Measurements from ENCODE around the gene SKIC8.
A peak's percentile ranks its signal among the peaks of the same experiment; 100 is the strongest.

SKIC8 gene

DNA sequence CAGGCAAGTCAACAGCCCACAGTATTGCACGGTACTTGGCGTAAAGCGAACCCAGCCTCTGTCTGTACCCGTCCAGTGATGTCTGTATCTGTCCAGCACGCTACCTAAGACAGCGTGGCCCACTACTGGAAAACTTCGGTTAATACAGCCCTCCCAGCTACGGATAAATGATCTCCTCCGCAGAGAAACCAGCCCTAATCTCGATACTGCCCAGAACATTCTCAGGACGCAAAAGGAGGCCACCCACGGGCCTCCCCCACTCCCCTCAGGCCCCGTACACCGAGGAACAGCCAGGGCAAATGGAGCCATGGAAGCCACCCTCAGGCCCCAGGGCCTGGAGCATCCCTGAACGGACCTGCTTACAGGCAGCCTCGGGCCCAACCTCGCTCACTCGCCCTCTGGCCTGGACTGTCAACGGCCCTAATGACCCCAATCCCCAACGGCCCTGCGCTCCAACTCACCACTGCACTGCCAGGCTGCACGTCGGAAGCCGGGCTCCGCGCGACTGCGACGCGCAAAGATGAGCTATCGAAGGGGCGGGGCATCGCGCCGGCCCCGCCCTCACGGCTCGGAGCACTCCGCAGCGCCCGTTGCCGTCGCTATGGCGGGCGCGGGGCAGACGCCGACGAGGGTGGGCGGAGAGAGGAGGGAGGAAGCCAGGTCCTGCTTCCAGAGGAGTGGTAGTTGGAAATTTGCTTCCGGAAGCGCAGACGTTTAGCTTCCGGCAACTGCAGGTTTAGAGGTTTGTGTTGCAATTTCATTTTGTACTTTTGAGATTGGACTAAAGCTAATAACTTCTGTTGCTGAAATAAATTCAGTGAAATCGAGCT is at the start of gene SKIC8:
Gene SKIC8, minus strand, starts transcription at position 509 of the 830 bp plus-strand sequence. CDS start 3,923 bp downstream, outside the sequence.
- H3K27me3 Mint-ChIP-seq: no peaks in the 10 kb centered on the region
- H3K27ac Mint-ChIP-seq: peak within 1 kb of the TSS; percentile 96
- H3K4me1 Mint-ChIP-seq: peaks cover 32% of the 10 kb centered on the region
- H3K36me3 Mint-ChIP-seq: peaks cover 8% of the 10 kb centered on the region
- H3K4me3 Mint-ChIP-seq: peak within 1 kb of the TSS; percentile 99
- H3K9me3 Mint-ChIP-seq: no peaks in the 10 kb centered on the region

DNA sequence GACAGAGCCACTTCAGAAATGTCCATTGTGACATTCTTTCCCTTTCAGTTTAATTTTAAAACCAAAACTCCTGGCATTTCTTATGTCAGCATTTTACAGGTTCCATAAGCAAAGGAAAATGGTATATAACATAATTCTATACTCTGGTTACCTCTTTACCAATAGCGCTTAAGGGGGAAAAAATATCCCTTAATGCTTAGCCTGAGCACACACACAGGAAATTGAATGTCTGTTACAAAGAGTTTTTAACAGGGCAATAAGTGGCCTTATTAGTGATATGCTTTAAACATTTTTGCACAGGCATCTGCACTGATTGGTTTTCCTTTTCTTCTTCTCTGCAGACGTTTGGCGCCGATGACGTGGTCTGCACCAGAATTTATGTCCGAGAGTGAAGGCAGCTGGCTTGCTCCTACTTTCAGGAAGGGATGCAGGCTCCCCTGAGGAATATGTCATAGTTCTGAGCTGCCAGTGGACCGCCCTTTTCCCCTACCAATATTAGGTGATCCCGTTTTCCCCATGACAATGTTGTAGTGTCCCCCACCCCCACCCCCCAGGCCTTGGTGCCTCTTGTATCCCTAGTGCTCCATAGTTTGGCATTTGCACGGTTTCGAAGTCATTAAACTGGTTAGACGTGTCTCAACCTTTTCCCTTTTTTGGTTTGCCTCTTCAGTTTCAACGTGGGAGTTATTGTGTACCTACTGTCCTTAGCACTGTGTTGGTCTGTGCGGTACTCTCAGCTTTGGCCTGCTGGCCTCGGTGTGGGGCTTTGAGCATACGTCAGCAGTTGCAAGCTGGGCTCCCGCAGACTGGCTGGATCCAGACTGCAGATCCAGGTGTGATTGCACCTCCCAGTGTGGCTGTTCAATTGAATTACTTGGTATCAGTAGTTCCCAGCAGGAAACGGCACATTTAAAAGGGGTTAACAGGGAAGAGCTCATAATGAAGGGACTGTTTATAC is 48.5 kb upstream of the SKIC8 start:
- no peaks in the 10 kb centered on the region for H3K4me1 Mint-ChIP-seq
- no peak overlapping the region for H3K4me3 Mint-ChIP-seq
- no peaks in the 10 kb centered on the region for H3K9me3 Mint-ChIP-seq
- no peaks in the 10 kb centered on the region for H3K36me3 Mint-ChIP-seq
- H3K27ac Mint-ChIP-seq: no peak overlapping the region
- H3K27me3 Mint-ChIP-seq: peaks cover 3% of the 10 kb centered on the region

DNA sequence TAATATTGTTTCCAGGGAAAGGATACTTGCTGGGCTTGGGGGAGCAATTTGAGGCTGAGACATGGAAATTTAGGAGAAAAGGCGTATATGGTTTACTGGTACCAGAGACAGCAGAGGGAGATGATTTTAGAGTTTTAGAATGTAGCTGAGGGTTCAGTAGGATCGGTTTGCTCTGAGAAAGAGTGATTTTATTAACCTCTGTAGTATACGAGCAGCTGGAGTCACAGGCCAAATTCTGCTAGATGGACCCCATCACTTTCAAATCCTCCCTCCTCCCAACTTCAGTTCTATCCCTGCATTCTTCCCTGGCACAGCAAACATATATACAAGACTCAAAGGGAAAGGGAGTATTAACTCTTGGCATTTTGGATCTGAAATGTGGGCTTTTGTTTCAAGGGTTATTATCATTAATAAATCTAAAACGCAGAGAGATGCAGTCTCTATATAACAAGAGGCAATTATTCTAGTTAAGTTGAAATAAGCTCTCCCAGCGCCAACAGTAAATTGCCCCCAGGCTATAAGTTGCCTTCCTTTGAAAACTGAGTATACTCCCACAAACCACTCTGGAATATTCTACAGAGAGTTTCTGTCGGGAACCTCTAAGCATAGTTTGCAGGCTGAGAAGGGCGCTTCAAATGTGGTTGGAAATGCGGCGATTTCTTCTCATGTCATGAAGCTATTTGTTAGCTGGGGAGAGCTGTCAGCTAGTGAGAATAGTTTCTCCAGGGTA is 46.2 kb upstream of the SKIC8 start:
- Mint-ChIP-seq H3K9me3 (no peaks in the 10 kb centered on the region), H3K4me1 (no peaks in the 10 kb centered on the region), H3K36me3 (no peaks in the 10 kb centered on the region), H3K27ac (no peak overlapping the region), H3K4me3 (no peak overlapping the region), H3K27me3 (peaks cover 8% of the 10 kb centered on the region)

DNA sequence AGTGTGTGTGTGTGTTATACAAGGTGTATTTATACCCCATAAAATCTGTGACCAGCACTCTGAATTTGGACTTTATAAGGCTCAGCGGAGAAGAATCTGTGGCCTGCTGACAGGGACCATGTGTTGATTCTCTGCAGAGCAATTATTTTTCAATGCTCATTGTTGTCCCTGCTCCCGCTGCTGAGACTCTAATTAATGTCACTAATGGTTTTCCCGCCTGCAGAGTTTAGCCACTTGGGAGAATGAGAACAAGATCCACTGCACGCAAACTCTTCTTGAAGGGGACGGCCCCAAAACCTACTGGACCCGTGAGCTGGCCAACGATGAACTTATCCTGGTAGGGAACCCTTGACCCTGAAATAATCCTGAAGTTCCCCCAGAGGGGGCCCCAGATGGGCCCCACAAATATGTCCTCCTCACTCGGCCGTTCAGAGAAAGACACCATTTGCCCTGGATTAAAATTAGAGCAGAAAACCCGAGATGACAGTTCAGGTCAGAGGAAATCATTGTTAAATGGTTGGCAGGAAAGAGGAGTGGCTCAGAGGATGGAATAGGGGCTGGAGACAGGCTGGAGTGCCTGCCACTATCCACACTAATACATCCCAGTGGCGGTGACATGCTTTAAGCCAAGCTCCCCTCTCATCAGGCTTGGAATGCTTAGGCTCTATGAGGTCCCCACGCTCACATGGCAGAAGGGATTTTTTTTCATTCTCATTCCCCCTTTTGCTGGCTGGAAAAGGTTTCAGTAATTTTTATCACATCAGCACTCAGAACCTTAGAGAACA is 44.1 kb upstream of the SKIC8 start:
- Mint-ChIP-seq H3K27me3 (peaks cover 18% of the 10 kb centered on the region), H3K4me3 (no peak overlapping the region), H3K9me3 (no peaks in the 10 kb centered on the region), H3K4me1 (peaks cover 6% of the 10 kb centered on the region), H3K27ac (no peak overlapping the region), H3K36me3 (no peaks in the 10 kb centered on the region)

DNA sequence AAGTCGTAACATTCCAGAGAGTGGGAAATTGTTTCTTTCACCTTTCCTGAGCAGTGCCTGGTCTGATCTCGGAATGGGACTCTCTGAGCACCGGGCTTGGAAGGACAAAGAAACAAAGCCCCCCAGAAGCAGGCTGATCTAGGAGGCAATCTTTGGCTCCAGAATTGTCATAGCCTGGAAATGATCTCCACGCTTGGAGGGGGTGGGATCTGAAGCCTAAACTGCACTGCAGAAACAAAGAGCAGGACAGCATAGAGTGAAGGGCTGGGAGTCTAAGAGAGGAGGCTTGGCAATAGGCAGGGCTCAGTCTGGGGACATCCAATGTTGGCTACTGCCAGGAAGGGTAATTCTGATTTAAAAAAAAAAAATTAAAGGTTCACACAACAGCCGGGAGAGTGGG is 42.6 kb upstream of the SKIC8 start:
- no peak overlapping the region for H3K4me3 Mint-ChIP-seq
- H3K27me3 Mint-ChIP-seq: peaks cover 20% of the 10 kb centered on the region
- H3K27ac Mint-ChIP-seq: no peak overlapping the region
- peaks cover 6% of the 10 kb centered on the region for H3K4me1 Mint-ChIP-seq
- H3K36me3 Mint-ChIP-seq: no peaks in the 10 kb centered on the region
- no peaks in the 10 kb centered on the region for H3K9me3 Mint-ChIP-seq

DNA sequence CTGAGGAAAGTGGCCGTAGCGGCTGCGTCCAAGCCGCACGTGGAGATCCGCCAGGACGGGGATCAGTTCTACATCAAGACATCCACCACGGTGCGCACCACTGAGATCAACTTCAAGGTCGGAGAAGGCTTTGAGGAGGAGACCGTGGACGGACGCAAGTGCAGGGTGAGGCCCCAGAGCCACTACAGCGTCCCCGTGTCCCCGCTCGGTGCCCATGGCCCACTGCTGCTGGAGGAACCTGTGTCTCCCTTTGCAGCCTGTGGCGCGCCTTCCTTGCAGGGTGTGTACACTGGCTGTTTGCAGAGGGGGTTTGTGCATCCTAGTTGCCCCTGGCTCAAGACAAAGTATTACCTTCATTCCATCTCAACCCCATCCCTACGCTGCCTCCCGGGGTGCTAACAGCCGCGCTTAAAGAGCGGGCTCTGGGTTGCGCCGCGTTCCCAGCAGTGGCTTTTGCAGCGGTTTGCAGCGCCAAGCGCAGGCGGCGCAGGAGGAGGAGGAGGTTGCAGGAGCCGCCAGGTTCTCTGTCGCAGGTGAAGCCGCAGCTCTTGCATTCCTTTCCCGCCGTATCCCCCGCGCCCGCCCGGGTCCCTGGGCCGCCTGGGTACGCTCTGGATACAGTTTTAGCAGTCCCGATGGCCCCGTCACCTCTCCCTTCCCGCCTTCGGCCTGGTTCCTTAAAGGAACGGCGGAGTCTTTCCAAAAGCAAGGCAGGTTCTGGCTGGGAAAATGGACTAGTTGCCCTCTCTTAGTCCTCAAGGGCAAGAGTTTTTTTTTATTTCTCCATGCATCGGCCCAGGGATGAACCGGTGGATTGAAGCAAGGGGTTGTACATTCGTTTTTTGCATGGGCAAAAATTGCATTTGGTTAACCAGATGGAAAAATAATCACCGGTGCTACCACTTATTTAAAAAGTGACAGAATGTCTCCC is 41.9 kb upstream of the SKIC8 start:
- Mint-ChIP-seq H3K27ac (no peak overlapping the region), H3K27me3 (peaks cover 20% of the 10 kb centered on the region), H3K4me1 (peaks cover 6% of the 10 kb centered on the region), H3K9me3 (no peaks in the 10 kb centered on the region), H3K36me3 (no peaks in the 10 kb centered on the region), H3K4me3 (no peak overlapping the region)

DNA sequence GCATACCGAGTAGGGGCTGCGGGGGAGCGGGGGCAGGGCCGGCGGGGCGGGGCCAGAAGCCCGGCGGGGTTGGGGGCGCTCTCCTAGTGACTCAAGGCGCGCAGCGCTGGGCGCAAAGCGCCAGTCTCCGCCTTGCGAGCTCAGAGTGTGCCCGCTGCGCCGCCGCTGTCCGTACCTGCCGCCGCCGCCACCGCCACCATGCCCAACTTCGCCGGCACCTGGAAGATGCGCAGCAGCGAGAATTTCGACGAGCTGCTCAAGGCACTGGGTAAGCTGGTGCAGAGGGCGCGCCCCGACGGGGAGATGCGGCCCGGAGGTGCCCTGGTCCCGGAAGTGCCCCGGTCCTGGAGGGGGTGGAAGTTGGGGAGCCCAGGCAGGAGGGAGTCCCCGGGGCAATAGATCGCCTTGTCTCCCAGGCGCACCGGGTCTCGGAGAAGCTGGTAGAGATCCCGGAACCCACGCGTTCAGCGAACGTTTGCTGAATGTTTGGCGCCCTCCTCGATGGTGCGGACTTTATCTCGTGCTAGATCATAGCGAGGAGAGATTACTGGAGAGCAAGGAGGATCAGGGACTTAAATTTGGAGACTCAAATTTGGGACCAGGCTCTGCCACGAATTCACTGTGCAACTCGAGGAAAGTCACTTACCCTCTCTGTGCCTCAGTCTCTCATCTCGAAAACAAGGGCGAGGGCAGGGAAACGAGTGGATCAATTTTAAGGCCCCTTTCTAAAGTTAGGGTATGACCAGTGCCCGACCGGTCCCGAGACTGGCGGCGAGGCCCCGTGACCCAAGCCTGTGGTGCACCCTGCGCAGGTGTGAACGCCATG is 41.0 kb upstream of the SKIC8 start, which contains the start of gene CRABP1:
Gene CRABP1, plus strand, starts transcription at position 123 of the 826 bp plus-strand sequence. Its CDS starts 76 bp downstream, at position 199.
- Mint-ChIP-seq H3K36me3 (no peaks in the 10 kb centered on the region), H3K4me3 (peak within 1 kb of the TSS; percentile 21), H3K27ac (no peak within 1 kb of the TSS), H3K4me1 (peaks cover 6% of the 10 kb centered on the region), H3K9me3 (no peaks in the 10 kb centered on the region), H3K27me3 (peaks cover 20% of the 10 kb centered on the region)

DNA sequence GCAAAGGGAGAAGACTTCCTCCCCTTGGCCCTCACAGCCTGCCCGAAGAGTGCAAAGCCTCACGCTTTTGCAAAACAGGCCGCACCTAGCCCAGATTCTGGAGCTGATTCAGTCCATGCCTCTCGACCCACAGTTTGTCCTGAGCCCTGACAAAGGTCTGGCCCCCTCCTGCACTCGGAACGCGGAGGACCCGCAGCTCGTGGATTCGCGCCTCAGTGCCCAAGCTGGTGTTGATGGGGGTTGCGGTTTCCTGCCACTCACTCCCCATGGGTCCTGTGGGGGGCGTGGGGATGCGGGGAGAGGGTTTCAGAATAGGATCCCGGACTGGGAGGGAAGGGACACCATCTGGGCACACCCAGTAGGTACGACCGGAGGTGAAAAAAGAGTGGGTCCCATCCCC is 40.1 kb upstream of the SKIC8 start:
- Mint-ChIP-seq H3K4me3 (no peak overlapping the region), H3K27me3 (peaks cover 20% of the 10 kb centered on the region), H3K9me3 (no peaks in the 10 kb centered on the region)

DNA sequence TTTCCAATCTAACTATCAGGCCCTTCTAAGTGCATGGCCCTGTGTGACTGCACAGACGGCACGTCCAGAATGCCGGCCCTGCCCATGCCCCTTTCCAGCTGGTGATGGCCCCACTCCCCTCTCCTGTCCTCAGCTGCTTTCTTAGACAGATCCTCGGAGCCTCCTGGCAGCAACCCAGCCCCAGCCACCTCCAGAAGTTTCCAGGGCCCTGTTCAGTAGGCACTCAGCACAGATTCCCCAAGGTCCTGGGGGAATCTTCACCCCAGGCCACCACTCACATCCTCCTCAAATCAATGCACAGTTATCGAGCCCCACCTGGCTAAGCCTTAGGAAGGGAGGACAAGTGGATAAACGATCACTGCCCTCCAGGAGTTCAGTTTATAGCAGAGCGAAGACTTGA is 39.4 kb upstream of the SKIC8 start:
- no peaks in the 10 kb centered on the region for H3K36me3 Mint-ChIP-seq
- no peak overlapping the region for H3K27ac Mint-ChIP-seq
- peaks cover 6% of the 10 kb centered on the region for H3K4me1 Mint-ChIP-seq
- H3K27me3 Mint-ChIP-seq: peaks cover 20% of the 10 kb centered on the region
- no peaks in the 10 kb centered on the region for H3K9me3 Mint-ChIP-seq
- H3K4me3 Mint-ChIP-seq: no peak overlapping the region

More for the DNA sequence above, 40.1 kb upstream of the SKIC8 start:
- Mint-ChIP-seq H3K4me1 (peaks cover 6% of the 10 kb centered on the region), H3K36me3 (no peaks in the 10 kb centered on the region), H3K27ac (no peak overlapping the region)

DNA sequence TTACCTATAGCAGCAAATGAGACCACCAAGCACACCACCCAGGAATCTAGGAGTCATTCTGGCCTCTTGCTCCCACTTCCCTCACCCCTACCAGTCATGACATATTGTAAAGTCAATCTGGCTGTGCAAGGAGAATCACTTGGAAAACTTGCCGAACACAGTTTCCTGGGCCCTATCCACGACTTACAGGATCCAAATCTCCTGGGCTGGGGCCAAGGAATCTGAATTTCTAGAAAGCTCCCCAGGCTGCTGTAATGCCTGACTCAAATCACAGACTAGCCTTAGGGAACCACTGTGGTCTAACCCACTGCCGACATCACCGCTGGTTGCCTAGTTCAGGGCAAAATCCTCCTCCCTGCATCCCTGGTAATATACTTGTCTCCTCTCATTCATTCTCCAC is 36.6 kb upstream of the SKIC8 start:
- Mint-ChIP-seq H3K9me3 (no peaks in the 10 kb centered on the region), H3K27me3 (peaks cover 13% of the 10 kb centered on the region), H3K4me1 (peaks cover 6% of the 10 kb centered on the region), H3K36me3 (no peaks in the 10 kb centered on the region), H3K27ac (no peak overlapping the region), H3K4me3 (no peak overlapping the region)

DNA sequence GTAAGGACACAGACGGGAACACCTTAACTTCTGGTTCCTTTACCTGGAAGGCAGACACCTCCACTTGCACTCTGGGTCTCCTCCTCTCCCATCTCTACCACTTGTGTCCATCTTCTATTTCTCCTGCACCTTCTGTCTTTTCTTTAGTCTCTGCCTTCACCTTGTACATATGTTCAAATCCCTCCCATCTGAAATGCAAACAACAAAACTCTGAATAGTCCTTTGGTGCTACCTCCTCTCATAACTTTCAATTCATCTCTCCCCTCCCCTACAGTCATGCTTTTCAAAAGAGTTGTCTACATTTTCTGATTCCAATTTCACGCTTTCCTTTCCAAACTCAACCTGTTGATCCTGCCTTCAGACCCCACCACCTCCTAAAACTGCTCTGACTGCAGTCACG is 35.4 kb upstream of the SKIC8 start:
- H3K36me3 Mint-ChIP-seq: no peaks in the 10 kb centered on the region
- no peak overlapping the region for H3K27ac Mint-ChIP-seq
- peaks cover 11% of the 10 kb centered on the region for H3K27me3 Mint-ChIP-seq
- no peak overlapping the region for H3K4me3 Mint-ChIP-seq
- no peaks in the 10 kb centered on the region for H3K9me3 Mint-ChIP-seq
- peaks cover 6% of the 10 kb centered on the region for H3K4me1 Mint-ChIP-seq

DNA sequence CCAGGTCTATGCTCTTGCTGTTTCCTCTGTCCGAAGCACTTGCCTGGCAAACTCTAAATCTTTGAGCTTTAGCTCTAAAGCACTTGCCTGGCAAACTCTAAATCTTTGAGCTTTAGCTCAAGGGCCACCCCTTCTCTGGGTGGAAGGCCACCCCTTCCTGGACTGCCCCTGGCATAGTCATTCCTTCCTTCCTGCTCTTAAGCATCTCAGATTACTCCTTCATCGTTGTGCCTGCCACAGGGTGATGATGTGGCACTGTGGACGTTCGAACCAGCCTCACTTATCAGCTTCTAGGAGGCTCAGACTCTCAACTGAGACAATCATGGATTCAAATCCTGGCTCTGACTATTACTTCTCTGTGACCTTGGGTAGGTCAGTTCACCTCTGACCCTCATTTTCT is 30.2 kb upstream of the SKIC8 start:
- no peak overlapping the region for H3K27ac Mint-ChIP-seq
- no peaks in the 10 kb centered on the region for H3K36me3 Mint-ChIP-seq
- H3K4me3 Mint-ChIP-seq: no peak overlapping the region

DNA sequence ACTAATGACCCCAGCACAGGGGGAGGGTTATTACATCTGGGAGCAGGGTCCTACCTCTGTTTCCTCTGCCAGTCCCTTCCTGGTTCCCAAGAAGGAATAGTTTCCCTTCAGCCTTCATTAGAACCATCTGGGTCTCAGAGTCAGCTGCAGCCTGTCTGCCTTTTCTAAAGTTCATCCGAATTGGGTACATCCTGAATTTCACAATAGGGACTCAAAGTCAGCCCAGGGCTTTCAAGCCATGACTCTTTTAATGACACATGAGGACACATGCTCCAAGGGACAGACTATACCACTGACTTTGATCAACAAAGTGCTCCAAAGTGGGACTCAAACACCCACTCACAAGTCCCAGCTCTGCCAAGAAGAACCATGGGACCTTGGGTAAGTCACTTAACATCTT is 28.1 kb upstream of the SKIC8 start:
- H3K27me3 Mint-ChIP-seq: no peaks in the 10 kb centered on the region
- no peak overlapping the region for H3K27ac Mint-ChIP-seq
- no peak overlapping the region for H3K4me3 Mint-ChIP-seq
- no peaks in the 10 kb centered on the region for H3K9me3 Mint-ChIP-seq
- no peaks in the 10 kb centered on the region for H3K4me1 Mint-ChIP-seq
- H3K36me3 Mint-ChIP-seq: no peaks in the 10 kb centered on the region

More for the DNA sequence above, 30.2 kb upstream of the SKIC8 start:
- H3K9me3 Mint-ChIP-seq: no peaks in the 10 kb centered on the region
- no peaks in the 10 kb centered on the region for H3K4me1 Mint-ChIP-seq
- H3K27me3 Mint-ChIP-seq: no peaks in the 10 kb centered on the region
